Activated naive CD4-positive, alpha-beta T cell treated with Interleukin-2 at 50 U/mL for 16 hours (primary cell): ENCODE data around the gene STRN4.
"Not testable (repeated sequence)": the region's sequence is repeated elsewhere in the genome, so short reads cannot be mapped to it uniquely, and the experiment has no call there.

Experiments used
- DNase-seq: peaks from one replicate; pipeline ENCODE4 v3.0.0-alpha.2; 2020

The STRN4 gene

GRCh38 chr19:46724468-46724867 lies 21.8 kb downstream of the STRN4 start:
- no peak for DNase-seq

GRCh38 chr19:46723471-46723870 lies 22.8 kb downstream of the STRN4 start:
- no peak for DNase-seq

GRCh38 chr19:46723023-46723461 lies 23.2 kb downstream of the STRN4 start:
- DNase-seq, result no peak

GRCh38 chr19:46722421-46723022 lies 23.7 kb downstream of the STRN4 start:
- DNase-seq, result no peak

- DNase-seq, result no peak
These were observed 24.3 kb downstream of the STRN4 start for GRCh38 chr19:46722004-46722380.

- no peak for DNase-seq
These were observed 24.8 kb downstream of the STRN4 start for GRCh38 chr19:46721269-46722003.

- DNase-seq, result no peak
These were observed 25.6 kb downstream of the STRN4 start for GRCh38 chr19:46720503-46721239.

- DNase-seq, result no peak
These were observed 26.4 kb downstream of the STRN4 start for GRCh38 chr19:46719629-46720502.

- DNase-seq, result no peak
These were observed 27.2 kb downstream of the STRN4 start for GRCh38 chr19:46718934-46719622.

GRCh38 chr19:46718157-46718933 lies 27.9 kb downstream of the STRN4 start:
- peak; percentile 63 for DNase-seq

- peak; percentile 11 for DNase-seq
These were observed 28.5 kb downstream of the STRN4 start for GRCh38 chr19:46717716-46718143.

- peak; percentile 92 for DNase-seq
These were observed 29.1 kb downstream of the STRN4 start, which contains the start of gene PRKD2 for GRCh38 chr19:46717034-46717715. Gene PRKD2, minus strand, starts transcription at chr19:46717114. Its CDS starts 744 bp downstream, at chr19:46716370.

GRCh38 chr19:46716672-46717033 lies 29.6 kb downstream of the STRN4 start:
- DNase-seq, result peak; percentile 7

GRCh38 chr19:46715975-46716671 lies 30.1 kb downstream of the STRN4 start:
- DNase-seq, result peak; percentile 22

GRCh38 chr19:46715620-46715974 lies 30.7 kb downstream of the STRN4 start:
- no peak for DNase-seq

GRCh38 chr19:46714444-46715106 lies 31.7 kb downstream of the STRN4 start:
- DNase-seq, result peak; percentile 66

GRCh38 chr19:46713781-46714443 lies 32.3 kb downstream of the STRN4 start:
- DNase-seq, result peak; percentile 78

- not testable (repeated sequence) for DNase-seq
These were observed 33.4 kb downstream of the STRN4 start for GRCh38 chr19:46712768-46713338.

GRCh38 chr19:46710687-46711086 lies 35.6 kb downstream of the STRN4 start:
- no peak for DNase-seq
